SK-N-MC (cell line): ENCODE data around the gene MDN1.

Experiments used
- EZH2 ChIP-seq: fragments of 200-600 bp; sonication (generic); IDR thresholded peaks from one replicate; pipeline ENCODE4 v1.6.1; 2017; ENCODE audit warnings: antibody characterized with exemption
- POLR2AphosphoS5 ChIP-seq: IDR thresholded peaks from 2 replicates; pipeline ENCODE4 v1.6.1; 2012; ENCODE audit warnings: mild to moderate bottlenecking, low read depth, low read length, borderline replicate concordance

- no peak for TF ChIP-seq POLR2AphosphoS5
- TF ChIP-seq EZH2 = no peak
Measured at GRCh38 chr6:89679215-89680120, 140.1 kb downstream of the MDN1 start.
